ENCODE results near the gene PDE4D.

Gene PDE4D

GRCh38 chr5:59178071-59178470 is 715.5 kb downstream of the PDE4D start:
- DNase-seq (ENCODE audit: low spot score) = no peak

GRCh38 chr5:59177644-59178043 is 715.9 kb downstream of the PDE4D start:
- no peak for DNase-seq (ENCODE audit: low spot score)

GRCh38 chr5:59174248-59174844 is 719.2 kb downstream of the PDE4D start:
- peak; percentile 64 for DNase-seq (ENCODE audit: low spot score)

- no peak for DNase-seq (ENCODE audit: low spot score)
Observed at GRCh38 chr5:59173578-59173977, 719.9 kb downstream of the PDE4D start.

GRCh38 chr5:59171131-59171530 is 722.4 kb downstream of the PDE4D start:
- DNase-seq (ENCODE audit: low spot score) = no peak

GRCh38 chr5:59169768-59170150 is 723.8 kb downstream of the PDE4D start:
- DNase-seq (ENCODE audit: low spot score) = no peak

GRCh38 chr5:59169081-59169767 is 724.3 kb downstream of the PDE4D start:
- DNase-seq (ENCODE audit: low spot score) = no peak

GRCh38 chr5:59168067-59168466 is 725.5 kb downstream of the PDE4D start:
- no peak for DNase-seq (ENCODE audit: low spot score)

GRCh38 chr5:59164041-59164830 is 729.3 kb downstream of the PDE4D start:
- no peak for DNase-seq (ENCODE audit: low spot score)

GRCh38 chr5:59161221-59162105 is 732.1 kb downstream of the PDE4D start:
- no peak for DNase-seq (ENCODE audit: low spot score)

- DNase-seq (ENCODE audit: low spot score) = no peak
Observed at GRCh38 chr5:59158637-59159391, 734.7 kb downstream of the PDE4D start.

- no peak for DNase-seq (ENCODE audit: low spot score)
Observed at GRCh38 chr5:59158165-59158564, 735.4 kb downstream of the PDE4D start.

- DNase-seq (ENCODE audit: low spot score) = no peak
Observed at GRCh38 chr5:59157068-59157467, 736.5 kb downstream of the PDE4D start.

GRCh38 chr5:59152701-59153245 is 740.8 kb downstream of the PDE4D start:
- no peak for DNase-seq (ENCODE audit: low spot score)

GRCh38 chr5:59151162-59151889 is 742.2 kb downstream of the PDE4D start:
- DNase-seq (ENCODE audit: low spot score) = no peak

- DNase-seq (ENCODE audit: low spot score) = no peak
Observed at GRCh38 chr5:59149827-59150226, 743.7 kb downstream of the PDE4D start.

- DNase-seq (ENCODE audit: low spot score) = no peak
Observed at GRCh38 chr5:59149271-59149670, 744.3 kb downstream of the PDE4D start.

GRCh38 chr5:59146729-59147128 is 746.8 kb downstream of the PDE4D start:
- no peak for DNase-seq (ENCODE audit: low spot score)

GRCh38 chr5:59143926-59144333 is 749.6 kb downstream of the PDE4D start:
- DNase-seq (ENCODE audit: low spot score) = no peak

GRCh38 chr5:59142927-59143326 is 750.6 kb downstream of the PDE4D start:
- DNase-seq (ENCODE audit: low spot score) = no peak
